Activated T-helper 1 cell treated with anti-CD3 and anti-CD28 coated beads, Interleukin-12 subunit alpha, Interleukin-12 subunit beta, Interleukin-2, Interleukin-4 antibody, amounts not matched to agents 30 ng/mL and 10 ng/mL and 1 ng/mL, durations not matched to agents 14 hours and 24 hours and 36 hours (primary cell): ENCODE measurements around the gene SPI1. TPM values are rescaled to one million over a fixed set of nuclear protein-coding genes. Genes with fewer than 3 reads are reported as not detected.
"Not testable (repeated sequence)": the region's sequence is repeated elsewhere in the genome, so short reads cannot be mapped to it uniquely, and the experiment has no call there.

Source experiments
- DNase-seq: peaks from one replicate; pipeline ENCODE4 v3.0.0; 2021; ENCODE audit warnings: low spot score
- H3K27ac Mint-ChIP-seq: one replicate; pipeline ENCODE4 v1.8.0; 2021; ENCODE audit warnings: mild to moderate bottlenecking, mixed read lengths
- H3K27me3 Mint-ChIP-seq: one replicate; pipeline ENCODE4 v1.8.0; 2022; ENCODE audit warnings: mild to moderate bottlenecking, moderate library complexity, mixed read lengths; ENCODE audit not compliant: insufficient read depth
- H3K36me3 Mint-ChIP-seq: one replicate; pipeline ENCODE4 v1.8.0; 2021; ENCODE audit warnings: low read depth, mixed read lengths
- H3K4me1 Mint-ChIP-seq: one replicate; pipeline ENCODE4 v1.8.0; 2021; ENCODE audit warnings: low read depth, mixed read lengths
- H3K4me3 Mint-ChIP-seq: one replicate; pipeline ENCODE4 v1.8.0; 2021; ENCODE audit warnings: mild to moderate bottlenecking, moderate library complexity, mixed read lengths
- H3K9me3 Mint-ChIP-seq: one replicate; pipeline ENCODE4 v1.8.0; 2021; ENCODE audit warnings: mixed read lengths
- intact Hi-C: fragments of 100-400 bp; cut with micrococcal nuclease; formaldehyde crosslinking; loops from one replicate; pipeline ENCODE4 v1.15.1; 2024
- total RNA-seq: library from RNA; stranded (reverse); gene quantifications from 2 replicates; pipeline ENCODE4 v1.2.3, GENCODE V29; 2022

Gene SPI1
- total RNA-seq, 1 donor from 2014 or later, result not detected

- Mint-ChIP-seq H3K4me3 (no peak overlapping the region), H3K9me3 (no peaks in the 10 kb centered on the region), H3K36me3 (no peaks in the 10 kb centered on the region), H3K27me3 (no peaks in the 10 kb centered on the region), H3K27ac (no peak overlapping the region), H3K4me1 (no peaks in the 10 kb centered on the region)
- DNase-seq, result no peak
- intact Hi-C loops, result no loop called here
These were observed 31.2 kb downstream of the SPI1 start for GRCh38 chr11:47347137-47347536.

- Mint-ChIP-seq H3K27me3 (no peaks in the 10 kb centered on the region), H3K4me3 (no peak overlapping the region), H3K9me3 (no peaks in the 10 kb centered on the region), H3K27ac (no peak overlapping the region), H3K36me3 (no peaks in the 10 kb centered on the region), H3K4me1 (no peaks in the 10 kb centered on the region)
- DNase-seq, result no peak
- intact Hi-C loops, result no loop called here
These were observed 32.3 kb downstream of the SPI1 start for GRCh38 chr11:47345890-47346563.

- intact Hi-C loops, result no loop called here
- Mint-ChIP-seq H3K4me1 (no peaks in the 10 kb centered on the region), H3K27me3 (no peaks in the 10 kb centered on the region)
These were observed 35.5 kb downstream of the SPI1 start for GRCh38 chr11:47342854-47343253.

GRCh38 chr11:47342036-47342803 lies 36.1 kb downstream of the SPI1 start:
- no peak for DNase-seq
- Mint-ChIP-seq H3K36me3 (no peaks in the 10 kb centered on the region), H3K27ac (no peak overlapping the region), H3K4me3 (no peak overlapping the region), H3K4me1 (no peaks in the 10 kb centered on the region), H3K27me3 (no peaks in the 10 kb centered on the region), H3K9me3 (no peaks in the 10 kb centered on the region)
- intact Hi-C loops, result no loop called here

More at GRCh38 chr11:47342854-47343253, 35.5 kb downstream of the SPI1 start:
- Mint-ChIP-seq H3K4me3 (no peak overlapping the region), H3K36me3 (no peaks in the 10 kb centered on the region), H3K27ac (no peak overlapping the region), H3K9me3 (no peaks in the 10 kb centered on the region)
- DNase-seq, result no peak

- no peaks in the 10 kb centered on the region for H3K27me3 Mint-ChIP-seq
- no peaks in the 10 kb centered on the region for H3K4me1 Mint-ChIP-seq
- H3K27ac Mint-ChIP-seq, result no peak overlapping the region
- H3K9me3 Mint-ChIP-seq, result no peaks in the 10 kb centered on the region
- intact Hi-C loops, result no loop called here
- no peak overlapping the region for H3K4me3 Mint-ChIP-seq
- H3K36me3 Mint-ChIP-seq, result no peaks in the 10 kb centered on the region
- no peak for DNase-seq
These were observed 37.2 kb downstream of the SPI1 start for GRCh38 chr11:47340980-47341775.

GRCh38 chr11:47340010-47340409 lies 38.3 kb downstream of the SPI1 start:
- DNase-seq, result no peak
- H3K4me3 Mint-ChIP-seq, result no peak overlapping the region
- intact Hi-C loops, result no loop called here
- no peaks in the 10 kb centered on the region for H3K27me3 Mint-ChIP-seq
- H3K4me1 Mint-ChIP-seq, result no peaks in the 10 kb centered on the region
- no peak overlapping the region for H3K27ac Mint-ChIP-seq
- no peaks in the 10 kb centered on the region for H3K36me3 Mint-ChIP-seq
- no peaks in the 10 kb centered on the region for H3K9me3 Mint-ChIP-seq

- DNase-seq, result no peak
- Mint-ChIP-seq H3K27me3 (no peaks in the 10 kb centered on the region), H3K36me3 (no peaks in the 10 kb centered on the region), H3K4me1 (no peaks in the 10 kb centered on the region), H3K4me3 (no peak overlapping the region), H3K9me3 (no peaks in the 10 kb centered on the region), H3K27ac (no peak overlapping the region)
- intact Hi-C loops, result no loop called here
These were observed 39.7 kb downstream of the SPI1 start for GRCh38 chr11:47338396-47339241.

GRCh38 chr11:47337229-47337924 lies 41.0 kb downstream of the SPI1 start:
- Mint-ChIP-seq H3K27me3 (no peaks in the 10 kb centered on the region), H3K4me1 (no peaks in the 10 kb centered on the region), H3K4me3 (no peak overlapping the region), H3K27ac (no peak overlapping the region), H3K36me3 (no peaks in the 10 kb centered on the region), H3K9me3 (no peaks in the 10 kb centered on the region)
- no peak for DNase-seq
- intact Hi-C loops, result no loop called here

- Mint-ChIP-seq H3K4me1 (no peaks in the 10 kb centered on the region), H3K9me3 (no peaks in the 10 kb centered on the region), H3K4me3 (no peak overlapping the region), H3K36me3 (no peaks in the 10 kb centered on the region), H3K27me3 (no peaks in the 10 kb centered on the region), H3K27ac (no peak overlapping the region)
- DNase-seq, result no peak
- intact Hi-C loops, result no loop called here
These were observed 41.8 kb downstream of the SPI1 start for GRCh38 chr11:47336595-47336994.

- no peaks in the 10 kb centered on the region for H3K36me3 Mint-ChIP-seq
- no peaks in the 10 kb centered on the region for H3K27me3 Mint-ChIP-seq
- H3K9me3 Mint-ChIP-seq, result no peaks in the 10 kb centered on the region
- DNase-seq, result no peak
- H3K4me3 Mint-ChIP-seq, result no peak overlapping the region
- no peaks in the 10 kb centered on the region for H3K4me1 Mint-ChIP-seq
- no peak overlapping the region for H3K27ac Mint-ChIP-seq
- intact Hi-C loops, result no loop called here
These were observed 42.6 kb downstream of the SPI1 start for GRCh38 chr11:47335733-47336132.

GRCh38 chr11:47334699-47335411 lies 43.5 kb downstream of the SPI1 start:
- H3K27ac Mint-ChIP-seq, H3K27me3 Mint-ChIP-seq, intact Hi-C loops, H3K4me3 Mint-ChIP-seq, H3K9me3 Mint-ChIP-seq, H3K36me3 Mint-ChIP-seq, H3K4me1 Mint-ChIP-seq, DNase-seq: not testable (repeated sequence)
